Adipocyte (in vitro differentiated cells): ENCODE results near the gene USP21.
A peak's percentile ranks its signal among the peaks of the same experiment; 100 is the strongest.

Experiments used
- DNase-seq: peaks from one replicate; pipeline ENCODE4 v3.0.0-alpha.2; 2015; ENCODE audit warnings: low read depth
- H3K27me3 ChIP-seq: replicated peaks from 2 replicates; pipeline ENCODE4 v1.7.0; 2013; ENCODE audit warnings: mild to moderate bottlenecking, low read length, moderate library complexity; ENCODE audit not compliant: control insufficient read depth, insufficient read depth
- H3K36me3 ChIP-seq: 2 replicates; pipeline ENCODE4 v1.7.0; 2013; ENCODE audit warnings: low read length, mild to moderate bottlenecking, moderate library complexity; ENCODE audit not compliant: control insufficient read depth, insufficient read depth, severe bottlenecking
- H3K4me1 ChIP-seq: 2 replicates; pipeline ENCODE4 v1.7.0; 2013; ENCODE audit warnings: mild to moderate bottlenecking, low read length, moderate library complexity; ENCODE audit not compliant: control insufficient read depth, insufficient read depth
- H3K4me3 ChIP-seq: 2 replicates; pipeline ENCODE4 v1.7.0; 2013; ENCODE audit warnings: mild to moderate bottlenecking, low read length, moderate library complexity
- H3K9ac ChIP-seq: 2 replicates; pipeline ENCODE4 v1.7.0; 2013; ENCODE audit warnings: mild to moderate bottlenecking, low read length, moderate library complexity
- H3K9me3 ChIP-seq: 2 replicates; pipeline ENCODE4 v1.7.0; 2013; ENCODE audit warnings: mild to moderate bottlenecking, low read length, moderate library complexity; ENCODE audit not compliant: control insufficient read depth

The USP21 gene

GRCh38 chr1:161185732-161186311 lies 26.5 kb downstream of the USP21 start:
- Histone ChIP-seq H3K4me1 (peaks cover 44% of the 10 kb centered on the region), H3K9me3 (no peaks in the 10 kb centered on the region), H3K4me3 (peak overlapping the region; percentile 54), H3K27me3 (no peaks in the 10 kb centered on the region), H3K9ac (peak overlapping the region; percentile 69), H3K36me3 (no peaks in the 10 kb centered on the region)
- DNase-seq: no peak

GRCh38 chr1:161187311-161187710 lies 28.0 kb downstream of the USP21 start:
- H3K4me3 ChIP-seq: no peak overlapping the region
- peaks cover 14% of the 10 kb centered on the region for H3K36me3 ChIP-seq
- no peaks in the 10 kb centered on the region for H3K27me3 ChIP-seq
- DNase-seq: no peak
- H3K4me1 ChIP-seq: peaks cover 48% of the 10 kb centered on the region
- no peaks in the 10 kb centered on the region for H3K9me3 ChIP-seq
- no peak overlapping the region for H3K9ac ChIP-seq

- no peak for DNase-seq
- Histone ChIP-seq H3K9ac (peak overlapping the region; percentile 45), H3K4me3 (no peak overlapping the region)
These were observed 29.1 kb downstream of the USP21 start for GRCh38 chr1:161188381-161188780.

GRCh38 chr1:161189036-161189435 lies 29.7 kb downstream of the USP21 start:
- H3K9me3 ChIP-seq: no peaks in the 10 kb centered on the region
- peak overlapping the region; percentile 28 for H3K4me3 ChIP-seq
- peak overlapping the region; percentile 62 for H3K9ac ChIP-seq
- H3K4me1 ChIP-seq: peaks cover 58% of the 10 kb centered on the region
- peak; percentile 80 for DNase-seq
- H3K27me3 ChIP-seq: no peaks in the 10 kb centered on the region
- peaks cover 21% of the 10 kb centered on the region for H3K36me3 ChIP-seq

More at GRCh38 chr1:161188381-161188780, 29.1 kb downstream of the USP21 start:
- H3K9me3 ChIP-seq: no peaks in the 10 kb centered on the region
- H3K27me3 ChIP-seq: no peaks in the 10 kb centered on the region
- H3K4me1 ChIP-seq: peaks cover 52% of the 10 kb centered on the region
- peaks cover 21% of the 10 kb centered on the region for H3K36me3 ChIP-seq

- peak overlapping the region; percentile 62 for H3K9ac ChIP-seq
- H3K36me3 ChIP-seq: peaks cover 36% of the 10 kb centered on the region
- no peak for DNase-seq
- peaks cover 68% of the 10 kb centered on the region for H3K4me1 ChIP-seq
- no peaks in the 10 kb centered on the region for H3K9me3 ChIP-seq
- H3K4me3 ChIP-seq: no peak overlapping the region
- no peaks in the 10 kb centered on the region for H3K27me3 ChIP-seq
These were observed 31.7 kb downstream of the USP21 start for GRCh38 chr1:161190962-161191521.

GRCh38 chr1:161191971-161192370 lies 32.7 kb downstream of the USP21 start:
- H3K4me1 ChIP-seq: peaks cover 73% of the 10 kb centered on the region
- no peaks in the 10 kb centered on the region for H3K9me3 ChIP-seq
- H3K4me3 ChIP-seq: no peak overlapping the region
- DNase-seq: no peak
- peak overlapping the region; percentile 62 for H3K9ac ChIP-seq
- peaks cover 36% of the 10 kb centered on the region for H3K36me3 ChIP-seq
- H3K27me3 ChIP-seq: no peaks in the 10 kb centered on the region

GRCh38 chr1:161192476-161193465 lies 33.5 kb downstream of the USP21 start:
- H3K36me3 ChIP-seq: peaks cover 36% of the 10 kb centered on the region
- peaks cover 80% of the 10 kb centered on the region for H3K4me1 ChIP-seq
- peak overlapping the region; percentile 88 for H3K9ac ChIP-seq
- no peaks in the 10 kb centered on the region for H3K9me3 ChIP-seq
- H3K27me3 ChIP-seq: no peaks in the 10 kb centered on the region
- no peak overlapping the region for H3K4me3 ChIP-seq
- peak; percentile 90 for DNase-seq

GRCh38 chr1:161193561-161194235 lies 34.4 kb downstream of the USP21 start:
- Histone ChIP-seq H3K36me3 (peaks cover 36% of the 10 kb centered on the region), H3K9ac (peak overlapping the region; percentile 88), H3K4me1 (peaks cover 84% of the 10 kb centered on the region), H3K27me3 (no peaks in the 10 kb centered on the region), H3K4me3 (no peak overlapping the region), H3K9me3 (no peaks in the 10 kb centered on the region)
- no peak for DNase-seq

- peaks cover 88% of the 10 kb centered on the region for H3K4me1 ChIP-seq
- peak overlapping the region; percentile 87 for H3K4me3 ChIP-seq
- DNase-seq: no peak
- no peaks in the 10 kb centered on the region for H3K9me3 ChIP-seq
- H3K36me3 ChIP-seq: peaks cover 36% of the 10 kb centered on the region
- peak overlapping the region; percentile 88 for H3K9ac ChIP-seq
- no peaks in the 10 kb centered on the region for H3K27me3 ChIP-seq
These were observed 35.9 kb downstream of the USP21 start for GRCh38 chr1:161195171-161195570.

GRCh38 chr1:161196111-161196510 lies 36.8 kb downstream of the USP21 start:
- Histone ChIP-seq H3K36me3 (peaks cover 35% of the 10 kb centered on the region), H3K27me3 (no peaks in the 10 kb centered on the region), H3K9me3 (no peaks in the 10 kb centered on the region), H3K4me1 (peaks cover 93% of the 10 kb centered on the region), H3K4me3 (peak overlapping the region; percentile 87), H3K9ac (peak overlapping the region; percentile 88)
- DNase-seq: no peak
